Subcutaneous adipose tissue (tissue), 4 donors: ENCODE measurements around the gene TNIK. TPM values are rescaled to one million over a fixed set of nuclear protein-coding genes. Genes with fewer than 3 reads are reported as not detected.

Experiments
- CTCF ChIP-seq: fragments of 450-650 bp; IDR thresholded peaks from one replicate; pipeline ENCODE4 v1.5.1; 2016; ENCODE audit warnings: low read depth, mild to moderate bottlenecking, control low read depth, antibody characterized with exemption, moderate library complexity
- total RNA-seq, 4 donors: library from RNA; depleted of rRNA; stranded (reverse); fragments of >200 nt; gene quantifications; one replicate each; pipeline ENCODE4 v1.1.0, GENCODE V29; 2016

Gene TNIK
- total RNA-seq, 4 donors from 2014 or later: 1.5 to 11.7 (median 1.9) TPM

- no peak for TF ChIP-seq CTCF
Observed at GRCh38 chr3:171352387-171352935, 107.7 kb downstream of the TNIK start.

DNA sequence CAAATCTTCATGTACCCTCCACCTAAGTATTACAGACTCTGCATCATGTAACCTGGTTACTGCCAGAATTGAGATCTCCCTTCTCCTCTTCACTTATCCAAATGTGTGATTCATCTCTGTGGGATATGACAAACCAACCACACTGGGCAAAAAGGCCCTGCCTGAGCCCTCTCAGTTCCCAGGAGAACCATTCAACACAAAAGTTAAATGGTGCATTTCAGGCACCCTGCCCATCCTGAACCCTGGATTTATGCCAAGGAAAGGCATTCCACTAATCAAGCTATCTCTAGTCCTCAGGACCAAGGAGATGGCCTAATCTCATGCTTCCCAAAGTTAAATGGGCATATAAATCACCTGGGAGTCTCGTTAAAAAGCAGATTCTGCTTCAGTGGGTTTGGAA, 108.5 kb downstream of the TNIK start:
- no peak for TF ChIP-seq CTCF

- no peak for TF ChIP-seq CTCF
Observed at GRCh38 chr3:171350364-171350763, 109.8 kb downstream of the TNIK start.

DNA sequence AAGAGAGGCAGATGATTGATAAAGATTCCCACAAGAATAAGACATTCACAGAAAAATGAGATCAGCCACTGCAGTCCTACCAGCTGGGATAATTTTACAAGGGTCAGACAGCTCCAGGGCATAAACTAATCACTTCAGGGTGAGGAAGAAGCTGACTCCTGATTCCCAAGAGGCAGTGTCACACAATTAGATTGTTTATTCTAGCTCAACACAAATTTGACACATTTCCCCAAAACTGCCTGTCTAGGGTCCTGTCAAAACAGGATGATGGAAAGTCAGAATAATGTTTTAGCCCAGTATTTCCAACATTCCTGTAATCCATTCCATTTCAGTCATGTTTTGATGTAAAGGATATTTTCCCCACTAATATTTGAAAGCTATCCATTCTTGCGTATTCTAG, 110.8 kb downstream of the TNIK start:
- TF ChIP-seq CTCF: no peak

GRCh38 chr3:171348121-171348520, 112.1 kb downstream of the TNIK start:
- no peak for TF ChIP-seq CTCF

DNA sequence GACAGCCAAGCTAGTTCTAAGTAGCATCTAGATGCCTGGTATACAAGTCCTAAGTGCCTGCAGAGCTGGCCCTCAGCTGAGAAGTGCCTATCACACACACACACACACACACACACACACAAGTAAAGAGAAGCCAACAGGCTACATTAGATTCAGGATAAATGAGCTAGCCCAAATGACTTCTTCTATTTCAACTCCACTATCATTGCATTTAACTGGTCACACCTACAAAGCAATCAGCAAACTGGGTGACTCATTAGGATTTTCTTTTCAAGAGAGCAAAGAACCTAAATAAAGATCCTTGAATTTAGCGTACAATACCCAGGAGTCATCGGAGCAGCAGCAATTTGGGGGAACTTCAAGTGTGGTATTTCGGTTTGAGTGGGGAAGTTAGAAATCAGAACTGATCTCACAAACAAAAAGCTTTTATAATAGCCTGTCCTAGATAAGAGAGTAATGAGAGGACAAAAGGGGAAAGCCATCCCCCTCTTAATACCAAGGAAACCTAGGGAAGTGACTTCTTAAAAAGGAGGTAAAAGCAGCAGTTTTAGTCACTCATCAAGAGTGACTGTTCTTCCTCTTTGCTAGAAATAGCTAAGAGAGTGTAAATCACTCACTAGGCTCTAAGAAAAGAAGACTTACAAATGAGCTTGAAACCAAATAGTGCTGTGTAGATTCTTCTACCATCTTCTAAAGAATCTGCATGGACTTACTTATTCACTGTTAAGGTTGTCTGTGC, 112.7 kb downstream of the TNIK start:
- no peak for TF ChIP-seq CTCF

- no peak for TF ChIP-seq CTCF
Observed at GRCh38 chr3:171346582-171347300, 113.5 kb downstream of the TNIK start.
